ENCODE data around the gene RBMXL2. TPM values are rescaled to one million over a fixed set of nuclear protein-coding genes. Genes with fewer than 3 reads are reported as not detected.

The RBMXL2 gene
- total and polyA plus RNA-seq, 2 of the 4 experiments (the other 2 are of a cell fraction), result not detected

- no peak overlapping the region for H3K18ac ChIP-seq (ENCODE audit: low read depth, low read length)
- DNase-seq (no peak), ATAC-seq (ENCODE audit: low read depth) (no peak)
- no peaks in the 10 kb centered on the region for H4K20me1 ChIP-seq (ENCODE audit: insufficient read depth, low read length)
- H3K4me3 ChIP-seq (ENCODE audit: insufficient read depth, low read depth, low read length), result no peak overlapping the region
- intact Hi-C loops (cut with micrococcal nuclease), result no loop called here
- in situ Hi-C loops (cut with MboI; ENCODE audit: low sequenced_read_pairs), result no loop called here
- H2BK5ac ChIP-seq (ENCODE audit: low read depth, low read length, poor library complexity, severe bottlenecking), result no peak overlapping the region
- no peak overlapping the region for H2BK120ac ChIP-seq (ENCODE audit: low read depth, low read length)
- no peak overlapping the region for H2AK9ac ChIP-seq (replicated peaks; ENCODE audit: low read depth, low read length, poor library complexity)
- no peak overlapping the region for H3K23ac ChIP-seq (ENCODE audit: low read depth, low read length)
- H3K56ac ChIP-seq (ENCODE audit: extremely low read depth, insufficient read depth, low read length), result no peak overlapping the region
- no peak overlapping the region for H3K4ac ChIP-seq (ENCODE audit: low read depth, low read length)
- H3K36me3 ChIP-seq (ENCODE audit: control insufficient read depth, insufficient read depth, low read length), result no peaks in the 10 kb centered on the region
- no peak overlapping the region for H3K4me2 ChIP-seq (ENCODE audit: low read depth, low read length)
- ChIA-PET CTCF (no interaction called here), POLR2A (ENCODE audit: unreplicated experiment) (no interaction called here)
- no peak overlapping the region for H3K27ac ChIP-seq (ENCODE audit: insufficient read depth, low read length)
- H3K4me1 ChIP-seq (ENCODE audit: control insufficient read depth, insufficient read depth, low read length), result no peaks in the 10 kb centered on the region
- dilution Hi-C loops (cut with HindIII; ENCODE audit: low sequenced_read_pairs, unreplicated experiment), result no loop called here
- H4K91ac ChIP-seq (ENCODE audit: insufficient read depth, low read depth, low read length), result no peak overlapping the region
- H2AFZ ChIP-seq (replicated peaks; ENCODE audit: low read length, poor library complexity), result no peak overlapping the region
- WGBS, 2 experiments (ENCODE audit: extremely low coverage in 2 of 2, insufficient read length in 1 of 2), result 56% methylated on average over 4 of the region's 7 CpGs; no CpG with 5 or more reads in 1 of the 2 experiments
- H2BK20ac ChIP-seq (ENCODE audit: low read depth, low read length), result no peak overlapping the region
- no peaks in the 10 kb centered on the region for H3K9me3 ChIP-seq (ENCODE audit: control insufficient read depth, insufficient read depth, low read length)
- no peak overlapping the region for H4K8ac ChIP-seq (ENCODE audit: low read depth in 2 of 2, low read length in 2 of 2)
- TF ChIP-seq MAFK (IDR thresholded peaks at IDR 0.05; ENCODE audit: low read depth, low read length) (no peak), MXI1 (IDR thresholded peaks at IDR 0.05; ENCODE audit: borderline replicate concordance, low read depth, low read length) (no peak), POLR2A (IDR thresholded peaks at IDR 0.05; ENCODE audit: low read depth, low read length) (no peak)
- no peaks in the 10 kb centered on the region for H3K27me3 ChIP-seq (ENCODE audit: control insufficient read depth, insufficient read depth, low read length)
- no peak overlapping the region for H3K14ac ChIP-seq (replicated peaks; ENCODE audit: low read depth, low read length)
- no TSS peak for BruUV-seq (replicated peaks)
- no peaks in the 10 kb centered on the region for H3K9me1 ChIP-seq (ENCODE audit: insufficient read depth, low read length)
- no peaks in the 10 kb centered on the region for H3K79me1 ChIP-seq (ENCODE audit: low read depth in 1 of 2, low read length in 2 of 2)
- H2BK15ac ChIP-seq (ENCODE audit: low read depth, low read length), result no peak overlapping the region
- no peak overlapping the region for H3K9ac ChIP-seq (ENCODE audit: low read depth, low read length)
- no peak overlapping the region for H4K5ac ChIP-seq (ENCODE audit: low read depth, low read length)
- H2AK5ac ChIP-seq (ENCODE audit: low read depth, low read length), result no peak overlapping the region
Observed at GRCh38 chr11:7079545-7080135, 9.2 kb upstream of the RBMXL2 start.

All from IMR-90 (cell line).